ENCODE data around the gene ARHGAP6.

The ARHGAP6 gene

GRCh38 chrX:11261260-11261659 is 404.5 kb downstream of the ARHGAP6 start:
- H3K9me3 ChIP-seq (ENCODE audit: insufficient read depth, low read length), result no peaks in the 10 kb centered on the region
- no peak overlapping the region for H3K4me3 ChIP-seq (ENCODE audit: insufficient read length, low read depth)
- no peaks in the 10 kb centered on the region for H3K4me1 ChIP-seq (ENCODE audit: insufficient read depth, insufficient read length)
- no peak overlapping the region for H3K9ac ChIP-seq (ENCODE audit: insufficient read length, low read depth)
- no peaks in the 10 kb centered on the region for H3K27me3 ChIP-seq (ENCODE audit: insufficient read depth, insufficient read length)
- no peaks in the 10 kb centered on the region for H3K36me3 ChIP-seq (ENCODE audit: insufficient read depth, insufficient read length, low read length)
- TF ChIP-seq YY1 (IDR thresholded peaks at IDR 0.05; ENCODE audit: insufficient read depth, insufficient read length), result no peak
- no peak for TF ChIP-seq ZNF274 (IDR thresholded peaks at IDR 0.05; ENCODE audit: low read depth, low read length)
- no peak for TF ChIP-seq SUZ12 (IDR thresholded peaks at IDR 0.05; ENCODE audit: extremely low read depth, insufficient read depth, insufficient read length)
- DNase-seq (ENCODE audit: low read depth, low spot score), result no peak

DNA sequence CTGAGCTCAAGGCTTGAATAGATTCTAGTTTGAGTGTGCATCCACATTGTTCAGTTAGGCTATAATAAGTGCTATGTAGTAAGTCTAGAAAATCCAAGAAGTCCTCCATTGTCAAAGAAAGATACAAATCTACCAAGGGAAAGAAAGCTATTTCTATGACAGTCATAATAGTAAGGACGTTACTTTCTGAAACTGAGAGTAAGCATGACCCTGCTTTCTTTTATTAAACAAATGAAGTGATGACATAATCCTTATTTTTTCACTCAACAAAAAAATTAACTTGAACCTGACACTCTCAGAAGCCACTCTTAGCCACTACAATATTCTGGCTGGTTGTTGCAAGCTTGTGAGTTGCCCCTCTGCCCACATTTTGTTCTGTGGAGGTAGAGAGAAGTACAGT is 406.3 kb downstream of the ARHGAP6 start:
- Histone ChIP-seq H3K27me3 (ENCODE audit: insufficient read depth, insufficient read length) (no peaks in the 10 kb centered on the region), H3K9ac (ENCODE audit: insufficient read length, low read depth) (no peak overlapping the region), H3K4me1 (ENCODE audit: insufficient read depth, insufficient read length) (no peaks in the 10 kb centered on the region), H3K36me3 (ENCODE audit: insufficient read depth, insufficient read length, low read length) (no peaks in the 10 kb centered on the region), H3K9me3 (ENCODE audit: insufficient read depth, low read length) (no peaks in the 10 kb centered on the region), H3K4me3 (ENCODE audit: insufficient read length, low read depth) (no peak overlapping the region)
- no peak for DNase-seq (ENCODE audit: low read depth, low spot score)
- TF ChIP-seq SUZ12 (IDR thresholded peaks at IDR 0.05; ENCODE audit: extremely low read depth, insufficient read depth, insufficient read length) (no peak), YY1 (IDR thresholded peaks at IDR 0.05; ENCODE audit: insufficient read depth, insufficient read length) (no peak), ZNF274 (IDR thresholded peaks at IDR 0.05; ENCODE audit: low read depth, low read length) (no peak)

DNA sequence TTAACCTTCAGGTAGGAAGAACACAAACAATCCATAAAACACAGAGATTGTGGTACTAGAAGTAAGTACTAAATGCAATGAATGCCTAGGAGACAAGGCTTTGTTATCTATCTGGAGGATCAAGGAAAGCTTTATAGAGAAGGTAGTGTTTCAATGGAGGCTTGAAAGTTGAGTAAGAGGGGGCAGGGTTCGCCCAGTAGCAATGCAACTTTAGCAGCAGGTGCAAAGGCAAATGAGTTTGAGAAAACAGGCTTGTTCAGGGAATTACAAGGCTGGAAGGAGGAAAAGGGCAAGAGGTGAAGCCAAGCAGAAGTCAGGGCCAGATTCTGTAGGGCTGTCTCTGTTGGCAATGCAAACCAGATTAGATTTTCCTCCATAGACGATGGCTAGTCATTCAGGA is 408.0 kb downstream of the ARHGAP6 start:
- Histone ChIP-seq H3K9me3 (ENCODE audit: insufficient read depth, low read length) (no peaks in the 10 kb centered on the region), H3K9ac (ENCODE audit: insufficient read length, low read depth) (no peak overlapping the region), H3K4me1 (ENCODE audit: insufficient read depth, insufficient read length) (no peaks in the 10 kb centered on the region), H3K4me3 (ENCODE audit: insufficient read length, low read depth) (no peak overlapping the region), H3K36me3 (ENCODE audit: insufficient read depth, insufficient read length, low read length) (no peaks in the 10 kb centered on the region), H3K27me3 (ENCODE audit: insufficient read depth, insufficient read length) (no peaks in the 10 kb centered on the region)
- TF ChIP-seq SUZ12 (IDR thresholded peaks at IDR 0.05; ENCODE audit: extremely low read depth, insufficient read depth, insufficient read length), result no peak
- no peak for TF ChIP-seq ZNF274 (IDR thresholded peaks at IDR 0.05; ENCODE audit: low read depth, low read length)
- no peak for DNase-seq (ENCODE audit: low read depth, low spot score)

DNA sequence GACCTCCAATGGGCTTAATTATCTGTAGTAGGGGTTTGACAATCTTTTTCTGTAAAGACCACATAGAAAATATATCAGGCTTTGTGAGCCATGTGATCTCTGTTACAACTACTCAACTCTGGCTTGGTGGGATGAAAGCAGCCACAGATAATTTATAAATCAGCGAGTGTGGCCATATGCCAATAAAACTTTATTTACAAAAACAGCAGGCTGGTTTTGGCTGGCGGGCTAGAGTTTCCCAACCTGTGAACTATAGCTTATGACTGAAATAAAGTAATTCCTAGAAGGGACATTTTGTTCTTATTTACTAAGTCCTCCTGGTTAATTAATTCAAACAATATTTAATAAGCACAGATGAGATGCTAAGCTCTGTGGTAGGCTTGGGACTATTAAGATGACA is 408.4 kb downstream of the ARHGAP6 start:
- TF ChIP-seq SUZ12 (IDR thresholded peaks at IDR 0.05; ENCODE audit: extremely low read depth, insufficient read depth, insufficient read length), result no peak
- Histone ChIP-seq H3K36me3 (ENCODE audit: insufficient read depth, insufficient read length, low read length) (no peaks in the 10 kb centered on the region), H3K4me1 (ENCODE audit: insufficient read depth, insufficient read length) (no peaks in the 10 kb centered on the region), H3K9ac (ENCODE audit: insufficient read length, low read depth) (no peak overlapping the region), H3K27me3 (ENCODE audit: insufficient read depth, insufficient read length) (no peaks in the 10 kb centered on the region), H3K4me3 (ENCODE audit: insufficient read length, low read depth) (no peak overlapping the region), H3K9me3 (ENCODE audit: insufficient read depth, low read length) (no peaks in the 10 kb centered on the region)
- DNase-seq (ENCODE audit: low read depth, low spot score), result no peak

GRCh38 chrX:11254417-11255109 is 411.2 kb downstream of the ARHGAP6 start:
- DNase-seq (ENCODE audit: low read depth, low spot score), result no peak
- Histone ChIP-seq H3K36me3 (ENCODE audit: insufficient read depth, insufficient read length, low read length) (no peaks in the 10 kb centered on the region), H3K4me1 (ENCODE audit: insufficient read depth, insufficient read length) (no peaks in the 10 kb centered on the region), H3K9ac (ENCODE audit: insufficient read length, low read depth) (no peak overlapping the region), H3K4me3 (ENCODE audit: insufficient read length, low read depth) (no peak overlapping the region), H3K9me3 (ENCODE audit: insufficient read depth, low read length) (no peaks in the 10 kb centered on the region), H3K27me3 (ENCODE audit: insufficient read depth, insufficient read length) (no peaks in the 10 kb centered on the region)
- no peak for TF ChIP-seq YY1 (IDR thresholded peaks at IDR 0.05; ENCODE audit: insufficient read depth, insufficient read length)
- TF ChIP-seq SUZ12 (IDR thresholded peaks at IDR 0.05; ENCODE audit: extremely low read depth, insufficient read depth, insufficient read length), result no peak
- TF ChIP-seq ZNF274 (IDR thresholded peaks at IDR 0.05; ENCODE audit: low read depth, low read length), result no peak

DNA sequence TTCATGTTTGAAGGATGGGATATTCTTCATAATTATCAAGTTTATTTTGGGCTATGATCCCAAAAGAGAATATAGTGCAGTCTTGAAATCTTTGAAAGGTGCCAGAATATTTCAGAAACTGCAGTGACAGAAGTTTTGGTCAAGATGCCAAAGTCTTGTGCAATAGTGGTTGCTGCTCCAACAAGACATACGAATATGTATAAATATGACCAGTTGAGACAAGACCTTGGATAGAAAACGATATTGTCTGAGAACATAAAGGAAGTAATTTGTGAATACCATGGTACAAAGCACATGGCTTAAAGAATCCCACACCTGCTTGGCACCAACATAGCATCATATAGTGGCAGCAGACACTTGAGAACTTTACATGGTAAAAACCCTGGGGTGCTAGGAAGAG is 421.1 kb downstream of the ARHGAP6 start:
- Histone ChIP-seq H3K9me3 (ENCODE audit: insufficient read depth, low read length) (no peaks in the 10 kb centered on the region), H3K36me3 (ENCODE audit: insufficient read depth, insufficient read length, low read length) (no peaks in the 10 kb centered on the region), H3K9ac (ENCODE audit: insufficient read length, low read depth) (no peak overlapping the region), H3K4me1 (ENCODE audit: insufficient read depth, insufficient read length) (no peaks in the 10 kb centered on the region), H3K4me3 (ENCODE audit: insufficient read length, low read depth) (no peak overlapping the region), H3K27me3 (ENCODE audit: insufficient read depth, insufficient read length) (no peaks in the 10 kb centered on the region)
- no peak for DNase-seq (ENCODE audit: low read depth, low spot score)
- no peak for TF ChIP-seq YY1 (IDR thresholded peaks at IDR 0.05; ENCODE audit: insufficient read depth, insufficient read length)
- no peak for TF ChIP-seq ZNF274 (IDR thresholded peaks at IDR 0.05; ENCODE audit: low read depth, low read length)
- TF ChIP-seq SUZ12 (IDR thresholded peaks at IDR 0.05; ENCODE audit: extremely low read depth, insufficient read depth, insufficient read length), result no peak

DNA sequence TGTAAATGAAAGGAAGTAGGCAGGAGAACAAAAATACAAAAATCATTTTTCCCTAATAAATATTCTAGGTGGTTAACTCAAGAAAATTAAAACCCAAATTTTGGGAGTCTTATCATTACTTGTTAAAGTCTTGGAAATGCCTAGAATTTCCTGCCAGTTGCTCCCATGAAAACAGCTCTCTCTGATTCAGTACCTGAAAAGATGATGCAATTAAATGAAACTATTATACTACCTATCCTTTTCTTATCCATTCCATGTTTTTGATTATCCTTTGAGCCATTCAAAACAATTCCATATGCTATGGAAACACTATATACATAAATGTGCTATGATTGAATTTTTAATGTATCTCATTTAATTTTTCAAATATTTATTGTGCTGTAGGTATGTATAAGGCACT is 423.0 kb downstream of the ARHGAP6 start:
- TF ChIP-seq ZNF274 (IDR thresholded peaks at IDR 0.05; ENCODE audit: low read depth, low read length), result no peak
- no peak for TF ChIP-seq YY1 (IDR thresholded peaks at IDR 0.05; ENCODE audit: insufficient read depth, insufficient read length)
- TF ChIP-seq SUZ12 (IDR thresholded peaks at IDR 0.05; ENCODE audit: extremely low read depth, insufficient read depth, insufficient read length), result no peak

More for the DNA sequence above, 423.0 kb downstream of the ARHGAP6 start:
- no peak for DNase-seq (ENCODE audit: low read depth, low spot score)
- H3K27me3 ChIP-seq (ENCODE audit: insufficient read depth, insufficient read length), result no peaks in the 10 kb centered on the region
- H3K9me3 ChIP-seq (ENCODE audit: insufficient read depth, low read length), result no peaks in the 10 kb centered on the region
- H3K9ac ChIP-seq (ENCODE audit: insufficient read length, low read depth), result no peak overlapping the region
- H3K4me3 ChIP-seq (ENCODE audit: insufficient read length, low read depth), result no peak overlapping the region
- H3K36me3 ChIP-seq (ENCODE audit: insufficient read depth, insufficient read length, low read length), result no peaks in the 10 kb centered on the region
- no peaks in the 10 kb centered on the region for H3K4me1 ChIP-seq (ENCODE audit: insufficient read depth, insufficient read length)
